IPS-15b (cell line): ENCODE results near the gene ACSL3.
"Not testable (repeated sequence)": the region's sequence is repeated elsewhere in the genome, so short reads cannot be mapped to it uniquely, and the experiment has no call there.

Experiments used
- H3K27me3 ChIP-seq: one replicate; pipeline ENCODE4 v1.6.1; 2013; ENCODE audit warnings: low read length; ENCODE audit not compliant: control insufficient read depth, insufficient read depth
- H3K36me3 ChIP-seq: one replicate; pipeline ENCODE4 v1.6.1; 2013; ENCODE audit warnings: low read length; ENCODE audit not compliant: control insufficient read depth, insufficient read depth
- H3K4me1 ChIP-seq: one replicate; pipeline ENCODE4 v1.6.1; 2013; ENCODE audit warnings: mild to moderate bottlenecking, low read length; ENCODE audit not compliant: control insufficient read depth, insufficient read depth
- H3K4me3 ChIP-seq: one replicate; pipeline ENCODE4 v1.5.1; 2013; ENCODE audit warnings: low read depth, low read length
- H3K9ac ChIP-seq: one replicate; pipeline ENCODE4 v1.6.1; 2013; ENCODE audit warnings: low read depth, mild to moderate bottlenecking, low read length
- H3K9me3 ChIP-seq: one replicate; pipeline ENCODE4 v1.6.1; 2013; ENCODE audit warnings: mild to moderate bottlenecking, low read length; ENCODE audit not compliant: control insufficient read depth, insufficient read depth

The ACSL3 gene

DNA sequence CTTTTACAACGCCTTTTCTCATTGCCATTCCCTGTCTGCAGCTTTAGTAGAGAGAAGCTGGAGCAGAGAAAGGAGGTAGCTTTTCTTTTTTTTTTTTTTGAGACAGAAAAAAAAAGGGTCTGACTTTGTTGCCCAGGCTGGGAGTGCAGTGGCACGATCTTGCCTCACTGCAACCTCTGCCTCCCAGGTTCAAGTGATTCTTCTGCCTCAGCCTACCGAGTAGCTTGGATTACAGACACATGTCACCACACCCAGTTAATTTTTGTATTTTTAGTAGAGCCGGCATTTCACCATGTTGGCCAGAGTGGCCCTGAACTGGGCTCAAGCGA lies 25.0 kb upstream of the ACSL3 start:
- H3K27me3 ChIP-seq: no peaks in the 10 kb centered on the region
- no peaks in the 10 kb centered on the region for H3K9me3 ChIP-seq
- H3K36me3 ChIP-seq: no peaks in the 10 kb centered on the region
- no peak overlapping the region for H3K4me3 ChIP-seq
- H3K9ac ChIP-seq: no peak overlapping the region
- no peaks in the 10 kb centered on the region for H3K4me1 ChIP-seq

DNA sequence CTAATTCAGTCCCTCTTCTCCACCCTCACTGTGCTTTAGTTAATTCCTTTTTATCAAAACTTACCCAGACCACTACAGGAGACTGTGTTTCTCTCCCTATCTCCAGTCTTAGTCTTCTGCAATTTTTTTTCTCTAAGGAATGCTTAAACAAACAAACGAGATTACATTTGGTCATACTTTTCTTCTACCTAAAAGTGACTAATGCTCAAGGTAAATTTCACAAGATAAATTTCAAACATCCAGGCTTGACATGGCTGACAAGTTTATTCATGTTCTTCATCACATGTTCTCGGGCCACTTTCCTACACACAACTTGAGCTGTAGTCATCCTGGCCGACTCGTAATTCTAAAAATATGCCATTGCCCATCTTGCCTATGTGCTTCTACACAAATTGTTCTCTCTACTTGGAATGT lies 23.2 kb upstream of the ACSL3 start:
- Histone ChIP-seq H3K27me3 (no peaks in the 10 kb centered on the region), H3K4me3 (no peak overlapping the region), H3K4me1 (no peaks in the 10 kb centered on the region), H3K9ac (no peak overlapping the region), H3K36me3 (no peaks in the 10 kb centered on the region), H3K9me3 (no peaks in the 10 kb centered on the region)

DNA sequence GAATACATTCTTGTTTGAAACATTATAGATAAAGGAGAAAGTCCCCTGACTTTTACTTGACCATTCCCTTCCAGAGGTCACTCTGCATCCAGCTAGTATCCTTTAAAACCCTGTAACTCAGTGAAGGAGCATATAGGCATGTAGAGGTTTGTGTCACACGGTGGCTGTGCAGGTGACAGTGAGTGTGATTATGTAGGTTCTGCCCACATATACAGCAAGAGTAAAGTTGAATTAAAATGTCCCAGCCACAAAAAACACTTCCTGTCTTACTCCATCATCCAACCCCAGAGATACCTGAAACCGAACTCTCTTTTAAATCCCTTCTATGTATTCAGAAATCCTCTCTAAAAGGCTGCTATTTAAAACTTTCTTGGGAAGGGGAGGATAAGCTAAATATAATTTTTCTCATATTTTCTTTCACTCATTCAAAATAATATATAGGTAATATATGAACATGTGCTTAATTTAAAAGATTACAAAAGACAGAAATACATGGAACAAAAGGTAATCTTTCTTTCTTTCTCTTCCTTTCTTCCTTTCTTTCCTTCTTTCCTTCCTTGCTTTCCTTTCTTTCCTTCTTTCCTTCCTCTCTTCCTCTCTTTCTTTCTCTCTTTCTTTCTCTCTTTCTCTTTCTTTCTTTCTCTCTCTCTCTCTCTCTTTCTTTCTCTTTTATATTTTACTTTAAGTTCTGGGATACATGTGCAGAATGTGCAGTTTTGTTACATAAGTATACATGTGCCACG lies 20.6 kb upstream of the ACSL3 start:
- H3K36me3 ChIP-seq: no peaks in the 10 kb centered on the region
- no peaks in the 10 kb centered on the region for H3K27me3 ChIP-seq
- H3K4me1 ChIP-seq: peaks cover 3% of the 10 kb centered on the region
- H3K9me3 ChIP-seq: no peaks in the 10 kb centered on the region
- no peak overlapping the region for H3K9ac ChIP-seq
- H3K4me3 ChIP-seq: no peak overlapping the region

DNA sequence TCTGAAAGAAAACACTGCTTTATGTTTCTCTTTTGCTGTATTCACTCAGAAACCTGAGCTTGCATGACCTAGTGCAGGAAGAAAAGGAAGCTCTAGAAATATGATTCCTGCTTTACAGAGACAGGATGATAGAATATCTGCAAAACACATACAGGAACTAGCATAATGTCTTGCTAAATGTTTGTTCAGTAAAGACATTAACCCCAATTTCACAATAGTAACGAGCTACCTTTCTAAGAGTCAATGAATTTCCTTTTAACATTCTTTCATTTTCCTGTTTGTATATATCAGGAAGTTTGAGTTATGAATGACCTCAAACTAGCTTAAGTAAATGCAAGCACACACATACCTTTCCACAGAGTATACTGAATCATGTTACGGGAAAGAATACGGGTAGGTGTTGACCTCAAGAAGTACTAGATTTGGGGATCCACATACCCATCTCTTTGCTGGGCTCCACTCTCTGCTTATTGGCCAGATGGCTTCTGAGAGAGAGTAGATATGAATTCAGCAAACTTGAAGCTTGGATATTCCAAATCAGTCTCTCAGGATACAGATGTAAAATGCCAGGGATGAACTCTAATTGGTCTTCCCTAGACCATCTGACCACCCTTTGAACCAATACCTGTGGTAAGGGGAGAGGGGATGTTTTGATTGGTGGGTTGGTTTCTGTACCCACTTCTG lies 18.2 kb upstream of the ACSL3 start:
- peaks cover 3% of the 10 kb centered on the region for H3K4me1 ChIP-seq
- no peaks in the 10 kb centered on the region for H3K36me3 ChIP-seq
- no peaks in the 10 kb centered on the region for H3K9me3 ChIP-seq
- no peak overlapping the region for H3K9ac ChIP-seq
- H3K27me3 ChIP-seq: no peaks in the 10 kb centered on the region
- no peak overlapping the region for H3K4me3 ChIP-seq

DNA sequence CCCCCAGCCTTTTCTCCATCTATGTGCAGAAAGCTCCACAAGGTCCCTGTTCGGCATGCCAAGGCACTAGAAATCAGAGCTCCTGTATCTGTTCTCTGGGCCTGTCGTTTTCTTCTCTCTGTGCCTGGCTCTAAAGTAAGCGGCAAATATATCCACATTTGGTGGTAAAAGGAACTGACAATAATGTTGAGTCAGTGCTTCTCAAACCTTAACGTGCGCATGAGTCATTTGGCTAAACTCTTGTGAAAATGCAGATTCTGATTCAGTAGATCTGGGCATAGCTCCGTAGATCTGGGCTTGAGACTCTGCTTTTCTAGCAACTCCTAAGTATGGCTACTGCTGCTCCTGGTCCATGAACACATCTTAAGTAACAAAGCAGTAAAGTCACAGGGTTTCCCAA lies 16.5 kb upstream of the ACSL3 start:
- H3K9me3 ChIP-seq: no peaks in the 10 kb centered on the region
- no peaks in the 10 kb centered on the region for H3K36me3 ChIP-seq
- no peak overlapping the region for H3K4me3 ChIP-seq
- no peak overlapping the region for H3K9ac ChIP-seq
- H3K27me3 ChIP-seq: no peaks in the 10 kb centered on the region
- peaks cover 3% of the 10 kb centered on the region for H3K4me1 ChIP-seq

DNA sequence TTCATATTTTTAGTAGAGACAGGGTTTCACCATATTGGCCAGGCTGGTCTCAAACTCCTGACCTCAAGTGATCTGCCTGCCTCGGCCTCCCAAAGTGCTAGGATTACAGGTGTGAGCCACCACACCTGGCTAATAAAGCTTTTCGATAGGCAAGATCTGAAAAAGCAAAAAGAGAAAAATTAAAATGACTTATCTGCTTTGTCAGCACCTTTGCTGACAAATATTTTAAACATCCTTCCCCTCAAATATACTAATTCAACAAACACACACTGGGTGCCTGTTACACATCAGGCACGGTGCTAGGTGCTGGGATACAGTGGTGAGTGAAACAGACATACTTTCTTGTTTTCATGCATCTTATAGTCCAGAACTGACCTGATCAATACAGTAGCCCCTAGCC lies 15.5 kb upstream of the ACSL3 start:
- not testable (repeated sequence) for H3K4me3 ChIP-seq, H3K9ac ChIP-seq, H3K9me3 ChIP-seq, H3K36me3 ChIP-seq, H3K4me1 ChIP-seq, H3K27me3 ChIP-seq

DNA sequence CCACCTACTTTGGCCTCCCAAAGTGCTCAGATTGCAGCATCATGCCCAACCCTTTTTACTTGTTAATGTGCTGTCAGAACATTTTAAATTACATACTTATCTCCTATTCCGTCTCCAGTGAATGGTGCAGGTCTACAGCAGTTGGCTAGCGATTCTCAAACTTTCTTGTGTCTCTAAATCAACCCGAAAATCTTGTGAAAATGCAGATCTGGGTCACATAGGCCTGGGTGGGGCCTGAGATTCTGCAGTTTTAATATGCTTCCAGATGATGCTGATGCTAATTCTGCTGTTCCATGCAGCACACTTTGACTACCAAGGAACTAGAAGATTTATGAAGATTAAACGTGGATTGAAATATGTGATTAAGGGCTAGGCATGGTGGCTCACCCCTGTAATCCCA lies 14.8 kb upstream of the ACSL3 start:
- no peaks in the 10 kb centered on the region for H3K36me3 ChIP-seq
- no peak overlapping the region for H3K4me3 ChIP-seq
- no peaks in the 10 kb centered on the region for H3K27me3 ChIP-seq
- no peaks in the 10 kb centered on the region for H3K9me3 ChIP-seq
- no peak overlapping the region for H3K9ac ChIP-seq
- peaks cover 3% of the 10 kb centered on the region for H3K4me1 ChIP-seq

DNA sequence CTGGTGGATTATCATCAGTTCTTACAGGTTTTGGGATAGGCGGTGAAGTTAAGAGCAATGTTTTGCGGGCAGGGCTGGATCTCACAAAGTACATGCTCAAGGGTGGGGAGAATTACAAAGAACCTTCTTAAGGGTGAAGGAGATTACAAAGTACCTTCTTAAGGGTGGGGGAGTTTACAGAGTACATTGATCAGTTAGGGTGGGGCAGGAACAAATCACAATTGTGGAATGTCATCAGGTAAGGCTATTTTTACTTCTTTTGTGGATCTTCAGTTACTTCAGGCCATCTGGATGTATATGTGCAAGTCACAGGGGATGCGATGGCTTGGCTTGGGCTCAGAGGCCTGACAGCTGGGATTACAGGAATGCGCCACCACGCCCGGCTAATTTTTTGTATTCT lies 12.8 kb upstream of the ACSL3 start:
- not testable (repeated sequence) for H3K4me3 ChIP-seq, H3K9ac ChIP-seq, H3K9me3 ChIP-seq, H3K27me3 ChIP-seq, H3K36me3 ChIP-seq, H3K4me1 ChIP-seq

DNA sequence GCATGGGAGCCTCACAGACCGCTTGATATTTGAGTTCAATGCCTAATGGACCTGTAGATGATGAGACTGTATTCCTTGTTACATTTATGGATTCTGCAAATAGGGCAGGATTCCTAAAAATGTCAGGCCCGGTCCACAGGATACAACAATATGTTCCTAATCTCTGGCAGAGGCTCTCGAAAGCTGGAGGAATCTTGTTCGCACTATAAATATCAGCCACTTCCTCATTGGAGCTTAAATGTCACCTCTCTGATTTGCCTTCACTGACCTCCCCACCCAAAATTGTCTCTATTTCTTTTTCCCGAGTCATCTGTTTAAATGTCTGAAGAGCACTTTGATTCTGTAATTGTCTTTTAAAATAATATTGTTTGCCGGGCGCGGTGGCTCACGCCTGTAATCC lies 12.0 kb upstream of the ACSL3 start:
- Histone ChIP-seq H3K4me3 (no peak overlapping the region), H3K36me3 (no peaks in the 10 kb centered on the region), H3K27me3 (no peaks in the 10 kb centered on the region), H3K4me1 (peaks cover 3% of the 10 kb centered on the region), H3K9me3 (no peaks in the 10 kb centered on the region), H3K9ac (no peak overlapping the region)

DNA sequence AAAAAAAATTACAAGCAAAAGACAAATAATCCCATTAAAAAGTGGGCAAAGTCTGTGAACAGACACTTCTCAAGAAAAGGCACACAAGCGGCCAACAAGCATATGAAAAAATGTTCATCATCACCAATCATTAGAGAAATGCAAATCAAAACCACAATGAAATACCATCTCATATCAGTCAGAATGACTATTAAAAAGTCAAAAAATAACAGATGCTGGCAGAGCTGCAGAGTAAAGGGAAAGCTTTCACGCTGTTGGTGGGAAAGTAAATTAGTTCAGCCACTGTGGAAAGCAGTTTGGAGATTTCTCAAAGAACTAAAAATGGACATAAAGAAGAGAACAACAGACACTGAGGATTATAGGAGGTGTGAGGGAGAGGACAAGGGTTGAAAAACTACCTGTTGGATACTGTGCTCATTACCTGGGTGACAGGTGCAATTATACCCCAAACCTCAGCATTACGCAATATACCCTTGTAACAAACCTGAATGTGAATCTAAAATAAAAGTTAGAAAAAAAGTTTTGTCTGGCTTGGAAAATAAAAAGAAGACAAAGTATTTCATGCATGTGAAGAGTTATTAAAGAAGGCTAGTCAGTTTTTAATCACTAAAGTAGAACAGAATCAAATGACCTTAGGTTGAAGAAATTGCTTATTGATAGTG lies 8.7 kb upstream of the ACSL3 start:
- no peaks in the 10 kb centered on the region for H3K9me3 ChIP-seq
- H3K4me3 ChIP-seq: no peak overlapping the region
- no peaks in the 10 kb centered on the region for H3K4me1 ChIP-seq
- no peak overlapping the region for H3K9ac ChIP-seq
- H3K27me3 ChIP-seq: no peaks in the 10 kb centered on the region
- H3K36me3 ChIP-seq: no peaks in the 10 kb centered on the region

DNA sequence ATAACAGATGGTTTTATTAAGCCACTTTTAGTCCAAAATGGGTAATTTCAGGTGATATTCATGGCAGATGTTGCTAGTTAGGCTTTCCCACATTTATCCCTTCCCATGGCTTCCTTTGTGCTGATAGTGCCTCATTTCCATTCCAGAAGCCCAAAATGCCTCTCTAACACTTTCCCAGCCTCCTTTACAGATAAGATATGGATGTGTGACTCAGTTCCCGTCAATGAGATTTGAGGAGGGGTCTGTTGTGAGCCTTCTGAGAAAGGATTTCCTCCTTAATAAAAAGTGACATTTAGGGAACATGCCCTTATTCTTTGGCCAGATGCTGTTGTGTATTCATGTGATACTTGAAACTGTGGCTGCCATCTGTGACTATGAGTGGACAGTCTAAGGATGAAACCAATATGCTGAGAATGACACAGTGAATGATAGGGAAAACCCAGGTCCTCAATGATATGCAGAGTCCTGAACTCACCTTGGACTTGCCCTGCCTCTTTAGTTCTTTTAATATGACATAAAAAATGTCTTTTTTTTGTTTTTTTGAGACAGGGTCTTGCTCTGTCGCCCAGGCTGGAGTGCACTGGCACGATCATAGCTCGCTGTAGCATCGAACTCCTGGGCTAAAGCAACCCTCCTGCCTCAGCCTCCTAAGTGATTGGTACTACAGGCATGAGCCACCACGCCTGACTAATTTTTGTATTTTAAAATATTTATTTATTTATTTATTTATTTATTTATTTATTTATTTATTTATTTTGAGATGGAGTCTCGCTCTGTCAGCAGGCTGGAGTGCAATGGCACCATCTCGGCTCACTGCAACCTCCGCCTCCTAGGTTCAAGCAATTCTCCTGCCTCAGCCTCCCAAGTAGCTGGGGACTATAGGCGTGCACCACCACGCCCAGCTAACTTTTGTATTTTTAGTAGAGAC lies 5.8 kb upstream of the ACSL3 start:
- no peaks in the 10 kb centered on the region for H3K36me3 ChIP-seq
- H3K4me3 ChIP-seq: no peak overlapping the region
- no peaks in the 10 kb centered on the region for H3K9me3 ChIP-seq
- peaks cover 6% of the 10 kb centered on the region for H3K4me1 ChIP-seq
- no peak overlapping the region for H3K9ac ChIP-seq
- no peaks in the 10 kb centered on the region for H3K27me3 ChIP-seq
